Renal pelvis (tissue), 4 donors: ENCODE data around the gene CDCA4. TPM values are rescaled to one million over a fixed set of nuclear protein-coding genes. Genes with fewer than 3 reads are reported as not detected.
"Not testable (repeated sequence)": the region's sequence is repeated elsewhere in the genome, so short reads cannot be mapped to it uniquely, and the experiment has no call there.

ENCODE experiments used
- DNase-seq: peaks from one replicate; pipeline ENCODE4 v3.0.0-alpha.2; 2013
- polyA plus RNA-seq, 3 donors: library from polyadenylated mRNA; unstranded; fragments of 120-200 nt; gene quantifications; one replicate each; pipeline ENCODE4 v1.2.1, GENCODE V29; 2013; ENCODE audit not compliant: insufficient read length in 3 of 3

The CDCA4 gene
- polyA plus RNA-seq, 3 donors, result 18.7 to 24.8 (median 23.3) TPM

DNA sequence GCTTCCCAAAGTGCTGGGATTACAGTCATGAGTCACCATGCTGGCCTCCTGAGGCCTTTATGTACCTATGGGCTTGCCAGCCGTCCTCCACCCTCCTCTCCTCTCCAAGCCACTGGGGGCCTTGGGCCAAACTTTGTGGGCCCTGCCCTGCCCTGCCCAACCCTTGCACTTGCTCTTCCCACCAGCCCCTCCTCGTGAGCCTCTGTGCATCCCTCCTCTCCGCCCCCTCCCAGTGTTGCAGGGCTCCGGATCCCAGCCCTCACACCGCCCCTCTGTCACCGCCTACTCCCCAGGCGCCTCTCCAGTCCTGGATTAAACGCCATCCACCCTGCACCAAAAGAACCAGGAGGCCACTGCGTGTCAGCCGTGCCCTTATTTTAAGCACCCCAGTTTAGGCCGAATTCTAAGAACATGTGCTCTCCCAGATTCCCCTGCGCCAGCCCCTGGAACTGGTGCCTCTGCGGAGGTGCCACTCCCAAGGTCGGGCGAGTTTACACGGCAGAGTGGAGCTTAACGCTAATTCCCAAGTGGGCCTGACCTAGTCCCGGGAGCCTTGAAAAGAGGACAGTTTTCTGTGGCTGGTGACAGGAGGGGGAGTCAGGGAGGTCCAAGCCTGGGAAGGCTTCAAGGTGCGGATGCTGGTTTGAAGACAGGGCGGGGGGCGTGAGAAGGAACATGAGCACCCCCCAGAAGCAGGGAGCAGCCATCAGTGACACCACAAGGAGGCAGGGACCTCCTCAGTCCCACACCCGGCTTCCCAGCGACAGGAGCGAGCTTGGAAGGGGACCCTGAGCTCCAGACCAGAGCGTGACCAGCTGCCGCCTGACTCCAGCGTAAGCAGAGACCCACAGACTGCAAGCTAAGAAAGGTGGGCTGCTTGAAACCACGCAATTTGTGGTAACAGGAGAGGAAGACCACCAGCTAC, 21.2 kb upstream of the CDCA4 start:
- DNase-seq, result no peak

DNA sequence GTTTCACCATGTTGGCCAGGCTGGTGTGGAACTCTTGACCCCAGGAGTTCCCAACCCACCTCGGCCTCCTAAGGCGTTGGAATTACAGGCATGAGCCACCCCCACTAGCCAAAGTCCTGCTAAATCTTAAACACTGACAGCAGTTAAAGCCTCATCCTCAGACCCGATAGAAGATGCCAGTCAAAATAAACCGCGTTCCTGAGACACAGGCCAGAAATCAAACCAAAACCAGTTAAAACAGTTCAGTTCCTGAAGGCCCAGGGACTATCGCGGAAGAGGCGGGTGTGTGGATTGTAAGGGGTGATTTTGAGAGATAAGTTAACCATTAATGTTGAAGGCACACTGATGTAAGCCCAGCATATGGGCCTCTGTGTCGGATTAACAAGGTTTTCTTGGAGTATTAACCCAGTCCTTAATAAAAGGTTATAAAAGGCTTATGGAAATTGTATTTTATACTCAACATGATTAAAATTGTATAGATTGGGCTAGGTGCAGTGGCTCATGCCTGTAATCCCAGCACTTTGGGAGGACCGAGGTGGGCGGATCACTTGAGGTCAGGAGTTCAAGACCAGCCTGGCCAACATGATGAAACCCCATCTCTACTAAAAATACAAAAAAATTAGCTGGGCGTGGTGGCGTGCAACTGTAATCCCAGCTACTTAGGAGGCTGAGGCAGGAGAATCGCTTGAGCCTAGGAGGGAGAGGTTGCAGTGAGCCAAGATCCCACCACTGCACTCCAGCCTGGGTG, 18.7 kb upstream of the CDCA4 start:
- DNase-seq, result no peak

DNA sequence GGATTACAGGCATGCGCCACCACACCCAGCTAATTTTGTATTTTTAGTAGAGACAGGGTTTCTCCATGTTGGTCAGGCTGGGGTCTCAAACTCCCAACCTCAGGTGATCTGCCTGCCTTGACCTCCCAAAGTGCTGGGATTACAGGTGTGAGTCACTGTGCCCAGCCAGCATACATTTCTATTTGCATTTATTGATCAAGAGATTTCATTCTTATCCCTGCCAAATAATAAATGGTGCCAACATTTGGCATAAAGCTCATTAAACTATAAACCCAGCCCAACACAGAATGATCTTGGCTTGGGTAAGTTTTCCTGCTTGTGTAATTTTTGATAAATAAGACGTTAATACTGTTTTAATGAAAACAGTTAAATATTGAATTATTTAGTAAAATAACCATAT, 14.7 kb upstream of the CDCA4 start:
- DNase-seq, result not testable (repeated sequence)

DNA sequence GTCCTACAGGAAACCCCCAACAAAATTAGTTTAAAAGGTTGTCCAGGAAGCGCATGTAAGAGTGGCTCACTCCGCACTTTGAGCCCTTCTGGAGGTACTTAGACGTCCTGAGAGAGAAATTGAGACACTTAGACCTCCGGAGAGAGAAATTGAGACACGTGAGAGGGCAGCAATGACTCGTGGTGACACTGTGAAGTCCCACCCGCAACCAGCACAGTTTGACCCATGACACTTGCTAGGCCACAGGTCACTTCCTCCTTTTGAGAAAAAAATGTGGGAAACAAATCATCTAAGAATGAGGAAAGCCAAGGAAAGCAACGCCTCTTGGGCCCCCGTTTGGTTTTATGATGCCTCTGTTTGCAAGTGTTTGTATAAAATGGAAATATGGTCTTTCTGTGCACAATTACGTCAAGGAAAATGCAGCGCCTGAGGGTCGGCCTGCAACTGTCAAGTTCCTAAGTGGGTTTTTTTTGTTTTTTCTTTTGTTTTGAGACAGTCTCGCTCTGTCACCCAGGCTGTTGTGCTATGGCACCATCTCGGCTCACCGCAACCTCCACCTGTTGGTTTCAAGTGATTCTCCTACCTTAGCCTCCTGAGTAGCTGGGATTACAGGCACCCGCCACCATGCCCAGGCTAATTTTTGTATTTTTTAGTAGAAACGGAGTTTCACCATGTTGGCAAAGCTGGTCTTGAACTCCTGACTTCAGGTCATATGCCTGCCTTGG, 13.6 kb upstream of the CDCA4 start:
- DNase-seq, result no peak

DNA sequence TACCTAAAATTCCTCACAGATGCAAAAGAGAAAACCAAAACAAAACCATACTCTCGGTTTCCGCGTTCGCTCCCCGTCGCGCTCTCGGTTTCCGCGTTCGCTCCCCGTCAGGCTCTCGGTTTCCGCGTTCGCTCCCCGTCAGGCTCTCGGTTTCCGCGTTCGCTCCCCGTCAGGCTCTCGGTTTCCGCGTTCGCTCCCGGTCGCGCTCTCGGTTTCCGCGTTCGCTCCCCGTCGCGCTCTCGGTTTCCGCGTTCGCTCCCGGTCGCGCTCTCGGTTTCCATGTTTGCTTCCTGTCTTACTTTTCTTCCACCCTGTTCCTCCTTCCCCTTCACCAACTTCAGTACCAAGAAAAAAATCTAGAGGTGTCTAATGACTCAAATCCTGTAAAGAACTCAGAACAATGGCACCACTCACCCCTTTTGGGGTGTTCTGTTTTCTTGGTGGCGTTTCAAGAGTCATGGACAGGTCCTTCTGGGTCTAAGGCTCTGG, 12.6 kb upstream of the CDCA4 start:
- not testable (repeated sequence) for DNase-seq

DNA sequence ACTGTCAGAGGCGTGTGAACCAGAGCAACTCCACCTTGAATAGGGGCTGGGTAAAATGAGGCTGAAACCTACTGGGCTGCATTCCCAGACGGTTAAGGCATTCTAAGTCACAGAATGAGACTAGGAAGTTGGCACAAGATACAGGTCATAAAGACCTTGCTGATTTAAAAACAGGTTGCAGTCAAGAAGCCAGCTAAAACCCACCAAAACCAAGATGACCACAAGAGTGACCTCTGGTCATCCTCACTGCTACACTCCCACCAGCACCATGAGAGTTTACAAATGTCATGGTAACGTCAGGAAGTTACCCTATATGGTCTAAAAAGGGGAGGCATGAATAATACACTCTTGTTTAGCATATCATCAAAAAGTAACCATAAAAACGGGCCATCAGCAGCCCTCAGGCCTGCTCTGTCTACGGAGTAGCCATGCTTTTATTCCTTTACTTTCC, 11.6 kb upstream of the CDCA4 start:
- DNase-seq, result not testable (repeated sequence)

DNA sequence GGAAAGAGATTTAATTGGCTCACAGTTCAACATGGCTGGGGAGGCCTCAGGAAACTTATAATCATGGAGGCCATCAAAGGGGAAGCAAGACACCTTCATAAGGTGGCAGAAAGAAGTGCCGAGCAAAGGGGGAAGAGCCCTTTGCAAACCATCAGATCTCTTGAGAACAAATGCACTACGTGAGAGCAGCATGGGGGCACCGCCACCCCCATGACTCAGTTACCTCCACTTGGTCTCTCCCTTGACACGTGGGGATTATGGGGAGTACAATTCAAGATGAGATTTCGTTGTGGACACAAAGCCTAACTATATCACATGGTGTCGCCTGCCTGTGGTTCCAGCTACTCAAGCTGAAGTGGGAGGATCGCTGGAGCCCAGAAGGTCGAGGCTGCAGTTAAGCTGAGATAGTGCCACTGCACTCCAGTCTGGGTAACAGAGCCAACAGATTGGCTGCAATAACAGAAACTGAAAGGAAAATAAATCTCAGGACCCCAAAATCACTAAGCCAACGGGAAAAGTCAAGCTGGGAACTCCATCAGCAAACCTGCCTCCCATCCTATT, 10.0 kb upstream of the CDCA4 start:
- no peak for DNase-seq

DNA sequence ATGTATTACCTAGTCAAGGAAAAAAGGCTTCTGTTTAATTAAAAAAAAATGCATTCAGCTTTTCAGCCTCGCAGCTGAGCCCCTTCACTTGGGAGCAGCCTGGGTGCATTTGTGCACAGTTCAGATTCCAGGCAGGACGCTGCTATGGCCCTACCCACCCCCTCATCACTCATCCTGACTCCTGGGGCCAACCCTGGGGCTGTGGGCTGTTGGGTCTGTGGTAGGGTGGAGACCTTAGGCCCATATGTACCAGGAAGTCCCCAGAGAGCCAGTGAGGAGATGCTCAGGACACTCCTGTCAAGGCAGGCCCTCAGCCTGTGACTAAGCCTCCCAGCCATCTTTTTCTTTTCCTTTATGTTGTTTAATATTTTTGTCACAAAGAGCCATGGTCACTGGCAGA, 9.3 kb upstream of the CDCA4 start:
- no peak for DNase-seq

DNA sequence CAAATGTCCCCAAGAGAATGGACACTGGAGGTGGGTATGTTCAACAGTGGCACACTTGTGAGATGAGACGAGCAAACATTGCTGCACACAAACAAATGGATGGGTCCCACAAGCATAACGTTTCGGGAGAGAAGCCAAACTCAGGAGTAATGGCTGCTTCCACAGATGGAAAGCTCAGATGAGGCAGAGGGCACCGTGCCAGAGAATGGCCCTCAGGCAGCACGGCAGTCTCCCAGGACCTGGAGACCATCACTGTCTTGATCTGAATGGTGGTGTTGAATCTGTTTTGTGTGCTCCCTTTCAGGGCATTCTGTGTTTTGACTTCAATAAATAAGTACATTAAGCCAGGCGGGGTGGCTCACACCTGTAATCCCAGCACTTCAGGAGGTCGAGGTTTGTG, 8.5 kb upstream of the CDCA4 start:
- no peak for DNase-seq

DNA sequence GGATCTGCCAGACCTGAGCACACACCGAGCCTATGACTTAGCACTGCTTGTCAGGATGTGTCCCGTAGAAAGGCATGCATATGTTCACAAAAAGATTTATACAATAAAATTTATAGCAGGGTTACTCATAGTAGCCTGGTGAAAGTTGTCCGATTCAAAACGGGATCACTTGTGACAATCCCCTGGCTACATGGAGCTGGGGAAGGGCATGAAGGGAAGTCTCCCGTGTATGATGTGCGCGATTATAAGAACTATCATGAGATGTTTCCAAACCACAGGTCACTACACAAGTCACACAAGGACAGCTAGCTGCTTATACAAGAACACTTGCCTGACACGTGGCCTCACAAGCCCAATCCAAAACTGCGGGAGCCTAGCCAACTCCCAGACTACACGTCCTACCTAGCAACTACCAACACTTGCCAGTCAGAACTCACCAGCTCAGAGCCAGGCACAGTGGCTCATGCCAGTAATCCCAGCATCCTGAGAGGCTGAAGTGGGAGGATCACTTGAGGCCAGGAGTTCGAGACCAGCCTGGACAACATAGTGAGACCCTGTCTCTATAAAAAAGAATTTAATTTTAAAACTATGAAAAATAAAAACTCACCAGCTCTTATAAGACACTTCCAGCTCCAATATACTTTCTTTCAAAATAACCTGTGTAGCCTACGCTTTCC, 7.5 kb upstream of the CDCA4 start:
- DNase-seq, result no peak

DNA sequence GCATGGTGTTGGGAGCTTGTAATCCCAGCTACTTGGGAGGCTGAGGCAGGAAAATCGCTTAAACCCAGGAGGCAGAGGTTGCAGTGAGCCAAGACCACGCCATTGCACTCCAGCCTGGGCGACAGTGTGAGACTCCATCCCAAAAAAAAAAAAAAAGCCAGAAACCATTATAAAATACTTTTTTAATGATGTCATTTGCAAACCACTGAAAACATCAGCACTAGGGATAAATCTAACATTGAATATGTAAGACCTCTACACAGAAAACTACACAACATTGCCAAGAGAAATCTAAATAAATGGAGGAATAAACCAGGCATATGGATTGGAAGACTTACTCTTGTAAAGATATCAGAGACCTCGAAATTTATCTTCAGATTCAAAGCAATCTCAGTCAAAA, 6.8 kb upstream of the CDCA4 start:
- DNase-seq, result not testable (repeated sequence)

DNA sequence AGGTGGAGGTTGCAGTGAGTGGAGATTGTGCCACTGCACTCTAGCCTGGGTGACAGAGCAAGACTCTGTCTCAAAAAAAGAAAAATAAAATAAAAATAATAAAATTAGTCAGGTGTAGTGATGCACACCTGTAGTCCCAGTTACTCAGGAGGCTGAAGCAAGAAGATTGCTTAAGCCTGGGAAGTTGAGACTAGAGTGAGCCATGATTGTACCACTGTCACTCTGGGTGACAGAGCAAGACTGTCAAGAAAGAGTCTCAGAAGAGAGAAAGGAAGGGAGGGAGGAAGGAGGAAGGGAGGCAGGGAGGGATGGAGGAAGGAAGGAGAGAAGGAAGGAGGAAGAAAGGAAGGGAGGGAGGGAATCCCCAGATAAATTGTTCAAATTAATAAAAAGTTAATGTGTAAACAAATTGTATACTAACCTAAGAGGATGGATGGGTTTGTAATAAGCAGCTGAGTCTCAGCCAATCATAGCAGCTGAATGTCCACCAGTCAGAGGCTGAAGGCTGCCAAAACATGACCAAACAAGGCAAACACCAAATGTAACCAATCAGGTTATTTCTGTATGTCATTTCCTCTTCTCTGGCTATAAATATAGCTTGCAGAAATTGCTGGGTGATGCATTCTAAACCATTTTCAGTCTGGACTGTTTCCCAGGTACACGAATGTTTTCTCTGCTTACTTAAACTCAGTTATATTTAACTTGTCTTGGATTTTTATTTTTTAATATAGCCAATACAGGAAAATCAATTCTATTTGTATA, 6.1 kb upstream of the CDCA4 start:
- no peak for DNase-seq

DNA sequence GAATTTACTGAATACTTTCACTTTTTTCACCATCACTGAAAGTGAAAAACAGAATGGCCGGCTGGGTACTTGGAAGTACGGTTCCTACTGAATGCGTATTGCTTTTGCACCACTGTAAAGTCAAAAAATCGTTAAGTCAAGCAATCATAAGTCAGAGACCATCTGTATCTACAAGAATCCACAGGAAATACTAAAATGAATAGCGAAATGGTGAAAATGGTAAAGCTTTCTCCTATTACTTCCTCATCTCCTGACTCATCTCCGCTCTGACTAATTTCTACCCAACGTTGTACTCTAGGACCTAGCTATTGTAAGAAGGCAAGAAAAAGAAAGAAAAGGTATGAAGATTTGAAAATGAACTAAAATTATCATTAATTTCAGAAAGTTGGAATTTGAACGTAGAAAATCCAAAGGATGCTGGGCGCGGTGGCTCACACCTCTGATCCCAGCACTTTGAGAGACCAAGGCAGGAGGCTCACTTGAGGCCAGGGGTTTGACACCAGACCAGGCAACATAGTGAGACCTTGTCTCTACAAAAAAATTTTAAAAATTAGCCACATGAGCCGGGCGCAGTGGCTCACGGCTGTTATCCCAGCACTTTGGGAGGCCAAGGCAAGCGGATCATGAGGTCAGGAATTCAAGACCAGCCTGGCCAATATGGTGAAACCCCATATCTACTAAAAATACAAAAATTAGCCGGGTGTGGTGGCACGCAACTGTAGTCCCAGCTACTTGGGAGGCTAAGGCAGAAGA, 5.3 kb upstream of the CDCA4 start:
- no peak for DNase-seq

DNA sequence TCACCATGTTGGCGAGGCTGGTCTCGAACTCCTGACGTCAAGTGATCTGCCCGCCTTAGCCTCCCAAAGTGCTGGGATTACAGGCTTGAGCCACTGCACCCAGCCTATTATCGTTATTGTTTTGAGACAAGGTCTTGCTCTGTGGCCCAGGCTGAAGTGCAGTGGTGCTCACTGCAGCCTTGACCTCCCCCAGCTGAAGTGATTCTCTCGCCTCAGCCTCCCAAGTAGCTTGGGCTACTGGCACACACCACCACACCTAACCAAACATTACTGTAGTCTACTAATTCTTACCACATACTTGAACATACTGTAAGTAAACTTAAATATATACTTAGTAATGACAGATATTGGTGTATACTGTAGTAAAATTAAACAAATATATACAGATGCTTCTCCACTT, 4.5 kb upstream of the CDCA4 start:
- DNase-seq, result no peak

DNA sequence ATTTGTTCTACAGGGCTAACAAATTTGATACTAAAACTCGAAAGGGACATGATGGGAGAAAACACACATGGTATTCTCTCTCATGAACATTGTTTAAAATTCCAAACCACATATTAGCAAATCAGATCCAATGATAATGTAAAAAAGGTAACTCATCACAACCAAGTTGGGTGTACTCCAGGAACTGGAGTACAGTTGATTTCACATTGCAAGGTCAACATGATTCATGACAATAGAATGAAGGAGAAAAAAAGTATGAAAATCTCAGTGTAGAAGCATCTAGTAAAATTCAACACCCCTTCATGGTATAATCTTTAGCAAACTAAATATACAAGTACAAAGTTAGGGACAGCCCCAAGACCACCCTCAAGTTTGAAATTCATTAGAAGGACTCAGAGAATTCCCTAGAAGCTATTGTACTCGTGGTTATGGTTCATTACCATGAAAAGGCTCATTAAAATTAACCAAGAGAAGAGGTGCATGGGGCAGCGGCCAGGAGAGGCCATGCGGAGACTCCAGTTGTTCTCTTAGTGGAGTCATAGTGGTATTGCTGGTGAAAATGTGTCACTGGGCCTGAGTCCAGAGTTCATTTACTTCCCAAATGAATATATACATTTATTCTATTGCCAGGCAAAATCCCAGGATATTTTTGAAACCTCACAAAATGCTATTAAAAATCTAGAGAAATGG, 3.1 kb upstream of the CDCA4 start:
- no peak for DNase-seq

DNA sequence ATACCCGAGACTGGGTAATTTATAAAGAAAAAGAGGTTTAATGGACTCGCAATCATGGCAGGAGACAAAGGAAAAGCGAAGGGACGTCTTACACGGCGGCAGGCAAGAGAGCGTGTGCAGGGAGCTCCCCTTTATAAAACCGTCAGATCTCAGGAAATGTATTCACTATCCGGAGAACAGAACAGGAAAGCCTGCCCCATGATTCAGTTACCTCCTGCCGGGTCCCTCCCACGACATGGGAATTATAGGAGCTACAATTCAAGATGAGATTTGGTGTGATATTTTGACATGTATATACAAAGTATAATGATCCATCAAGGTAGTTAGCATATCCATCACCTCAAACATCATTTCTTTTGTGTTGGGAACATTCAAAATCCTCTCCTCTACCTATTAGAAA, 2.3 kb upstream of the CDCA4 start:
- no peak for DNase-seq

DNA sequence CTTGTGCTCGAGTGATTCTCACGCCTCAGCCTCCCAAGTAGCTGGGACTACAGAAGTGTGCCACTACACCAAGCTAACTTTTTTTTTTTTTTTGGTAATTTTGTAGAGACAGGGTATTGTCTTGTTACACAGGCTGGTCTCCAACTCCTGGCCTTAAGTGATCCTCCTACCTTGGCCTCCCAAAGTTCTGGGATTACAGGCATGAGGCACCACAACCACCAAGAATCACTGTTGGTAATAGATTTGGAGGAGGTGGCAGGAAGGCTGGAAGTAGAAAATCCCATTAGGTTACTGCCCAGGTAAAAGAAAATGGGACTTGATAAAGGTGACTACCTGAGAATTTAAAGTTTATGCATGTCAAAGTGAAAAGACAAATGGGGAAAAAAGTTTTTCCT, 1.4 kb upstream of the CDCA4 start:
- DNase-seq, result no peak

DNA sequence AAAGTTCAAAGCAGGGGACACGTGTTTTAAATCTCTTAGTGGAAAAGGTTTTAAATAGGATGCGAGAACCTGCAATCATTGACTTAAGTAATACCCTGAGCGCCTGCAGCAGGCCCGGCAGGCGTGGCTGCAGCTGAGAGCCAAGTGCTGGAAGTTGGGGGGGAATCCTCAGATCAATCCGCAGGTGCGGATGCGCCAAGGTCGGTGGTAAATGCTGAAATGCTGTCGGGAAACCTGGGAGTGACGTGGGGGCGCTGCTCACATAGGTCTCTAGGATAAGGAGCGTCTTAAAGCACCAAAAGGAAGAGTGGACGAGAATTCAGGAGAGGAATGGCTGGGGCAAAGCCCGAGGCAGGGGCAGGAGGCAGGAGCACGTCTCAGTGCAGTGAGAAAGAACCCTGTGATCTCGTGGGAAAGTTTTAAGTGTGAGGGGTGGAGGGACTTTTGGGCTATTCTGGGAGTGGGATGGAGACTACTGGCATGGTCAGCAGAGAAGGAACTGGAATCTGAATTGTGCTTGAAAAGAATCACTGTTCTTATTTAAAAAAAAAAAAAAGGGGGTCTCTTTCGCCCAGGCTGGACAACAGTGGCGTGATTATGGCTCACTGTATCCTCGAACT, 883 bp upstream of the CDCA4 start:
- DNase-seq, result peak; percentile 55
